K562 (cell line): ENCODE data around the gene KRTAP10-12. TPM values are rescaled to one million over a fixed set of nuclear protein-coding genes. Genes with fewer than 3 reads are reported as not detected.

Experiments used
- ATAC-seq: fragments of 200-7000 bp; cut with Tn5 transposase; 3 replicates; pipeline ENCODE4 v1.9.1; 2020; ENCODE audit warnings: moderate library complexity
- BruUV-seq: library from RNA; stranded (reverse); fragments of 400-500 nt; replicated peaks from 2 replicates; lab custom pipeline; 2021; lab: Mats Ljungman, UMichigan
- CTCF ChIA-PET: fragments of 300-600 bp; formaldehyde crosslinking; extraction: SDS; loops from one replicate; lab custom pipeline; 2021; ENCODE audit warnings: low intra/inter-chr PET ratio; lab: Yijun Ruan, JAX
- POLR2A ChIA-PET: fragments of 300-600, 350-650 bp; sonication (Branson Sonifier 250); formaldehyde crosslinking; extraction: SDS; loops from one replicate; lab custom pipeline; 2021; ENCODE audit warnings: antibody characterized with exemption, inconsistent platforms; lab: Yijun Ruan, JAX
- DNase-seq, 4 experiments: peaks; one replicate each; pipeline versions ENCODE4 v3.0.0 to v3.0.0-alpha.2; 2011 to 2018; ENCODE audit warnings: low spot score in 3 of 4, mixed read lengths in 3 of 4; ENCODE audit errors: extremely low read depth in 1 of 4
- FAIRE-seq: peaks from 2 replicates; lab custom pipeline; 2011; peaks lifted over from hg19 to GRCh38; lab: Jason Lieb, UNC
- H2AFZ ChIP-seq: 2 replicates; pipeline ENCODE4 v1.6.0; 2011; ENCODE audit warnings: low read depth, low read length, control low read depth, inconsistent platforms
- H3K27ac ChIP-seq: fragments of 200-600 bp; 3 replicates; pipeline ENCODE4 v1.8.0; 2011; ENCODE audit warnings: low read depth, mild to moderate bottlenecking, control low read depth, inconsistent platforms, low read length, moderate library complexity, mixed read lengths; ENCODE audit errors: extremely low read depth
- H3K27me3 ChIP-seq, 2 experiments: fragments of 300-600 bp in 1 of 2; 2 replicates in 1 of 2; 3 replicates in 1 of 2; pipeline versions ENCODE4 v1.6.0 to v1.8.0; 2011; ENCODE audit warnings: inconsistent platforms in 2 of 2, low read length in 2 of 2, mild to moderate bottlenecking in 1 of 2, mixed read lengths in 1 of 2, moderate library complexity in 1 of 2; ENCODE audit not compliant: control insufficient read depth in 2 of 2, insufficient read depth in 2 of 2
- H3K36me3 ChIP-seq: fragments of 300-600 bp; 3 replicates; pipeline ENCODE4 v1.8.0; 2011; ENCODE audit warnings: mild to moderate bottlenecking, low read length, inconsistent platforms; ENCODE audit not compliant: control insufficient read depth, insufficient read depth
- H3K4me1 ChIP-seq, 2 experiments: fragments of 200-600 bp in 1 of 2; replicated peaks in 1 of 2; 2 replicates in 1 of 2; 3 replicates in 1 of 2; pipeline versions ENCODE4 v1.5.1 to v1.8.0; 2011; ENCODE audit warnings: inconsistent platforms in 2 of 2, low read length in 2 of 2, mild to moderate bottlenecking in 1 of 2, mixed read lengths in 1 of 2, moderate library complexity in 1 of 2; ENCODE audit not compliant: control insufficient read depth in 2 of 2, insufficient read depth in 2 of 2
- H3K4me2 ChIP-seq: 2 replicates; pipeline ENCODE4 v1.6.1; 2011; ENCODE audit warnings: low read length, control low read depth, inconsistent platforms, mixed read lengths; ENCODE audit not compliant: insufficient read depth
- H3K4me3 ChIP-seq: fragments of 200-600 bp; sonication (generic), shearing (Covaris generic); 2 replicates; pipeline ENCODE4 v1.5.1; 2016; ENCODE audit warnings: control low read depth, inconsistent platforms
- H3K79me2 ChIP-seq: fragments of 200-600 bp; 3 replicates; pipeline ENCODE4 v1.8.0; 2011; ENCODE audit warnings: low read length, inconsistent platforms; ENCODE audit not compliant: control insufficient read depth, insufficient read depth
- H3K9ac ChIP-seq, 2 experiments: 2 replicates each; pipeline versions ENCODE4 v1.6.0 to v1.6.1; 2011; ENCODE audit warnings: low read depth in 2 of 2, low read length in 2 of 2, control low read depth in 1 of 2, inconsistent platforms in 1 of 2, mild to moderate bottlenecking in 1 of 2, mixed read lengths in 1 of 2; ENCODE audit not compliant: insufficient read depth in 1 of 2
- H3K9me1 ChIP-seq: one replicate; pipeline ENCODE4 v1.6.0; 2011; ENCODE audit warnings: inconsistent platforms, mild to moderate bottlenecking, low read length, moderate library complexity; ENCODE audit not compliant: control insufficient read depth, insufficient read depth
- H3K9me3 ChIP-seq: replicated peaks from 2 replicates; pipeline ENCODE4 v1.5.1; 2011; ENCODE audit warnings: low read depth, low read length, inconsistent platforms; ENCODE audit not compliant: control insufficient read depth, insufficient read depth
- H4K20me1 ChIP-seq: replicated peaks from 2 replicates; pipeline ENCODE4 v1.6.1; 2011; ENCODE audit warnings: low read length, inconsistent platforms, mixed read lengths; ENCODE audit not compliant: control insufficient read depth, insufficient read depth
- ARID1B ChIP-seq: fragments of 450-650 bp; IDR thresholded peaks from 2 replicates; pipeline ENCODE4 v1.6.1; 2016; ENCODE audit warnings: antibody characterized with exemption, mild to moderate bottlenecking, inconsistent platforms
- ATF2 ChIP-seq: sonication (generic); formaldehyde crosslinking; IDR thresholded peaks from 2 replicates; pipeline ENCODE4 v1.8.1; 2022; ENCODE audit warnings: missing genetic modification reagents
- BHLHE40 ChIP-seq: IDR thresholded peaks from 2 replicates; pipeline ENCODE4 v1.6.1; 2011; ENCODE audit warnings: low read length, improper control_type of control experiment
- HIVEP1 ChIP-seq: fragments of 250-450 bp; sonication (Bioruptor Pico); IDR thresholded peaks from 2 replicates; pipeline ENCODE4 v1.4.0; 2020; ENCODE audit warnings: mild to moderate bottlenecking
- LARP7 ChIP-seq: fragments of 450-650 bp; IDR thresholded peaks from 2 replicates; pipeline ENCODE4 v1.6.1; 2016
- MBD2 ChIP-seq: sonication (generic); IDR thresholded peaks from 2 replicates; pipeline ENCODE4 v1.6.1; 2016; ENCODE audit warnings: low read depth, borderline replicate concordance
- MECOM ChIP-seq: fragments of 250-450 bp; sonication (Bioruptor Pico); IDR thresholded peaks from 2 replicates; pipeline ENCODE4 v1.8.0; 2022; ENCODE audit warnings: inconsistent platforms
- NEUROD1 ChIP-seq: fragments of 150-350 bp; IDR thresholded peaks from 2 replicates; pipeline ENCODE4 v1.6.1; 2014; ENCODE audit warnings: borderline replicate concordance, low read length, low read depth; ENCODE audit not compliant: partially characterized antibody
- NR2C2 ChIP-seq, 2 experiments: fragments of 200-800 bp in 1 of 2; sonication (Bioruptor generic) in 1 of 2; sonication (generic) in 1 of 2; formaldehyde crosslinking in 1 of 2; IDR thresholded peaks; 2 replicates each; pipeline versions ENCODE4 v1.6.1 to v1.8.0; 2016 to 2022; ENCODE audit warnings: mild to moderate bottlenecking in 1 of 2, missing compliant biosample characterization in 1 of 2, missing genetic modification characterization in 1 of 2, missing genetic modification reagents in 1 of 2
- SMARCE1 ChIP-seq: fragments of 450-650 bp; IDR thresholded peaks from 2 replicates; pipeline ENCODE4 v1.7.1; 2016; ENCODE audit warnings: mild to moderate bottlenecking
- USF1 ChIP-seq: sonication (generic); formaldehyde crosslinking; IDR thresholded peaks from 2 replicates; pipeline ENCODE4 v1.9.0; 2022; ENCODE audit warnings: mild to moderate bottlenecking, missing genetic modification reagents
- ZNF124 ChIP-seq: sonication (generic); formaldehyde crosslinking; IDR thresholded peaks from 2 replicates; pipeline ENCODE4 v1.8.1; 2022; ENCODE audit warnings: missing genetic modification reagents
- ZNF217 ChIP-seq: sonication (generic); formaldehyde crosslinking; IDR thresholded peaks from 2 replicates; pipeline ENCODE4 v1.8.0; 2022; ENCODE audit warnings: mild to moderate bottlenecking, missing genetic modification reagents
- ZNF699 ChIP-seq: fragments of 250-450 bp; sonication (Bioruptor Pico); IDR thresholded peaks from 2 replicates; pipeline ENCODE4 v1.8.0; 2021; ENCODE audit warnings: mild to moderate bottlenecking, moderate library complexity; ENCODE audit not compliant: insufficient replicate concordance
- WGBS: fragments of 100-300 bp; shearing (Covaris generic); methylation state at CpG from one replicate; pipeline ENCODE4 v1.1.6; 2016; ENCODE audit warnings: low coverage, mixed read lengths; ENCODE audit not compliant: insufficient coverage; ENCODE audit errors: missing lambda C conversion rate; 5-methylcytosine and 5-hydroxymethylcytosine counted together
- in situ Hi-C: fragments of 300-500 bp; cut with MboI; formaldehyde crosslinking; loops from 4 replicates; pipeline ENCODE4 v1.15.0; 2018; ENCODE audit warnings: inconsistent platforms, mixed read lengths
- intact Hi-C: fragments of 100-400 bp; cut with micrococcal nuclease; formaldehyde crosslinking; loops from 2 replicates; pipeline ENCODE4 v1.14.2; 2022
- polyA plus RNA-seq, 8 experiments: library from polyadenylated mRNA; depleted of rRNA in 4 of 8; stranded (reverse) in 5 of 8; unstranded in 3 of 8; fragments of >200 nt; fragmentation: Nextera tagmentation in 2 of 8; fragmentation: Illumina TruSeq in 1 of 8; extraction: Ambion mirVana in 2 of 8; extraction: Trizol in 1 of 8; gene quantifications; 2 replicates each; pipeline versions ENCODE4 v1.2.1 to v1.2.3, GENCODE V29; 2011 to 2014; ENCODE audit warnings: inconsistent platforms in 1 of 8, missing spikeins in 1 of 8
- total RNA-seq, 7 experiments: library from RNA; depleted of rRNA in 6 of 7; stranded (reverse); fragments of >200 nt in 6 of 7; fragmentation: Illumina TruSeq in 2 of 7; extraction: Trizol in 2 of 7; gene quantifications; 2 replicates each; pipeline versions ENCODE4 v1.2.1 to v1.2.3, GENCODE V29; 2011 to 2021; ENCODE audit warnings: low replicate concordance in 1 of 7

Gene KRTAP10-12
- total and polyA plus RNA-seq, 9 of the 15 experiments (the other 6 are each of a cell fraction or from before 2014, with no cell fraction given): not detected

- Histone ChIP-seq H3K9ac (no peak overlapping the region), H3K27me3 (peaks cover 42 to 49% of the 10 kb centered on the region in 2 experiments), H3K36me3 (no peaks in the 10 kb centered on the region), H3K9me1 (no peaks in the 10 kb centered on the region), H3K79me2 (no peaks in the 10 kb centered on the region), H3K4me3 (no peak overlapping the region), H3K4me2 (no peak overlapping the region), H4K20me1 (peaks cover 9% of the 10 kb centered on the region; the same call in 1 of the 2 replicates), H2AFZ (no peak overlapping the region), H3K9me3 (no peaks in the 10 kb centered on the region), H3K27ac (no peak overlapping the region), H3K4me1 (peaks cover 0 to 7% of the 10 kb centered on the region in 2 experiments; a peak in 1 of 5 replicates)
- BruUV-seq: no TSS peak
- 1% methylated on average over 3 of the region's 3 CpGs for WGBS
- POLR2A ChIA-PET: interaction anchor here (1.4 kb wide), 1 partner anchor 14 kb away, joined by 3 read pairs; no protein-coding TSS in a partner anchor
- no peak for TF ChIP-seq MBD2
- in situ Hi-C loops: no loop called here
- CTCF ChIA-PET: no interaction called here
- ATAC-seq: no peak
- no peak for FAIRE-seq
- no peak for DNase-seq
- intact Hi-C loops: no loop called here
These were observed 40.9 kb downstream of the KRTAP10-12 start for GRCh38 chr21:44737706-44738354.

GRCh38 chr21:44738621-44739020 is 41.6 kb downstream of the KRTAP10-12 start:
- ATAC-seq: no peak
- in situ Hi-C loops (no loop called here), intact Hi-C loops (no loop called here)
- Histone ChIP-seq H4K20me1 (peaks cover 9% of the 10 kb centered on the region; the same call in 1 of the 2 replicates), H3K9ac (no peak overlapping the region), H3K4me1 (peaks cover 0 to 7% of the 10 kb centered on the region in 2 experiments; a peak in 1 of 5 replicates), H3K4me2 (no peak overlapping the region), H3K79me2 (no peaks in the 10 kb centered on the region), H3K9me1 (no peaks in the 10 kb centered on the region), H3K9me3 (no peaks in the 10 kb centered on the region), H2AFZ (no peak overlapping the region), H3K27me3 (peaks cover 34 to 42% of the 10 kb centered on the region in 2 experiments), H3K36me3 (no peaks in the 10 kb centered on the region), H3K4me3 (no peak overlapping the region), H3K27ac (no peak overlapping the region)
- CTCF ChIA-PET: no interaction called here
- 0% methylated on average over 3 of the region's 3 CpGs for WGBS
- FAIRE-seq: no peak
- POLR2A ChIA-PET: interaction anchor here (0.6 to 1.4 kb wide), 4 partner anchors 15 to 335 kb away, joined by 3 read pairs; no protein-coding TSS in a partner anchor
- no peak for DNase-seq
- no TSS peak for BruUV-seq
- no peak for TF ChIP-seq ATF2 (CRISPR knock-in tag)
- no peak for TF ChIP-seq ZNF217 (CRISPR knock-in tag)
- TF ChIP-seq ZNF124 (CRISPR knock-in tag): no peak
- TF ChIP-seq USF1: no peak
- no peak for TF ChIP-seq ARID1B
- TF ChIP-seq NEUROD1: no peak
- no peak for TF ChIP-seq LARP7
- TF ChIP-seq HIVEP1 (CRISPR knock-in tag): no peak
- TF ChIP-seq BHLHE40: no peak
- no peak for TF ChIP-seq MECOM
- TF ChIP-seq SMARCE1: no peak
- TF ChIP-seq ZNF699 (CRISPR knock-in tag): no peak
- no peak for TF ChIP-seq NR2C2 (CRISPR knock-in tag; IDR thresholded peaks at IDR 0.05)
- no peak for TF ChIP-seq NR2C2 (tag; IDR thresholded peaks at IDR 0.05)
